ENCODE results near the gene WDTC1.

- no peak for TF ChIP-seq POLR2A (IDR thresholded peaks at IDR 0.05; ENCODE audit: low read length)
- TF ChIP-seq GATA1 (IDR thresholded peaks at IDR 0.05; ENCODE audit: low read depth, low read length): no peak
These were observed 34.8 kb downstream of the WDTC1 start for GRCh38 chr1:27269276-27269675.
